ENCODE measurements around the gene FARP1. TPM values are rescaled to one million over a fixed set of nuclear protein-coding genes. Genes with fewer than 3 reads are reported as not detected.
A peak's percentile ranks its signal among the peaks of the same experiment; 100 is the strongest.

FARP1 gene
- total and polyA plus RNA-seq, 2 of the 13 experiments (the other 11 are each of a cell fraction or from before 2014, with no cell fraction given), result 70.6 to 126 TPM

GRCh38 chr13:98173431-98174152 is 30.7 kb downstream of the FARP1 start (continued):
- TF ChIP-seq GLI4 (CRISPR knock-in tag; IDR thresholded peaks at IDR 0.05; ENCODE audit: borderline replicate concordance), result no peak; the same call in 1 of the 2 replicates
- TF ChIP-seq STAT6 (CRISPR knock-in tag; IDR thresholded peaks at IDR 0.05; ENCODE audit: borderline replicate concordance), result 0 out of 2 replicates have a peak, but pooled peaks have one; percentile 67
- TF ChIP-seq, protein P1, sequence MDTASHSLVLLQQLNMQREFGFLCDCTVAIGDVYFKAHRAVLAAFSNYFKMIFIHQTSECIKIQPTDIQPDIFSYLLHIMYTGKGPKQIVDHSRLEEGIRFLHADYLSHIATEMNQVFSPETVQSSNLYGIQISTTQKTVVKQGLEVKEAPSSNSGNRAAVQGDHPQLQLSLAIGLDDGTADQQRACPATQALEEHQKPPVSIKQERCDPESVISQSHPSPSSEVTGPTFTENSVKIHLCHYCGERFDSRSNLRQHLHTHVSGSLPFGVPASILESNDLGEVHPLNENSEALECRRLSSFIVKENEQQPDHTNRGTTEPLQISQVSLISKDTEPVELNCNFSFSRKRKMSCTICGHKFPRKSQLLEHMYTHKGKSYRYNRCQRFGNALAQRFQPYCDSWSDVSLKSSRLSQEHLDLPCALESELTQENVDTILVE (CRISPR knock-in tag; IDR thresholded peaks at IDR 0.05), result peak; percentile 38; the same call in 1 of the 2 replicates
- TF ChIP-seq ZFP37 (CRISPR knock-in tag; IDR thresholded peaks at IDR 0.05; ENCODE audit: borderline replicate concordance), result no peak; the same call in 1 of the 2 replicates
- peak; percentile 65; the same call in 1 of the 2 replicates for TF ChIP-seq NCOR1 (IDR thresholded peaks at IDR 0.05; ENCODE audit: borderline replicate concordance, low read length)
- TF ChIP-seq RAD51 (IDR thresholded peaks at IDR 0.05; ENCODE audit: borderline replicate concordance), result no peak
- peak; percentile 26; the same call in 1 of the 2 replicates for TF ChIP-seq KMT2B (CRISPR knock-in tag; IDR thresholded peaks at IDR 0.05)
- peak; percentile 66; the same call in 1 of the 2 replicates for TF ChIP-seq ZBTB33 (CRISPR knock-in tag; IDR thresholded peaks at IDR 0.05)
- no peak for TF ChIP-seq ZNF234 (CRISPR knock-in tag; conservative IDR thresholded peaks at IDR 0.05)
- no peak for TF ChIP-seq U2AF1 (optimal IDR thresholded peaks at IDR 0.05; ENCODE audit: low read depth, low read length)
- TF ChIP-seq ZNF782 (CRISPR knock-in tag; IDR thresholded peaks at IDR 0.05; ENCODE audit: borderline replicate concordance), result no peak
- peak; percentile 53; the same call in 1 of the 2 replicates for TF ChIP-seq PITX1 (CRISPR knock-in tag; IDR thresholded peaks at IDR 0.05)
- TF ChIP-seq ERF (CRISPR knock-in tag; IDR thresholded peaks at IDR 0.05), result no peak
- no peak for TF ChIP-seq FIP1L1 (IDR thresholded peaks at IDR 0.05; ENCODE audit: borderline replicate concordance, insufficient read depth, low read depth, low read length)
- TF ChIP-seq NR2C2 (CRISPR knock-in tag; IDR thresholded peaks at IDR 0.05; ENCODE audit: borderline replicate concordance), result peak; percentile 81
- TF ChIP-seq, protein P2, sequence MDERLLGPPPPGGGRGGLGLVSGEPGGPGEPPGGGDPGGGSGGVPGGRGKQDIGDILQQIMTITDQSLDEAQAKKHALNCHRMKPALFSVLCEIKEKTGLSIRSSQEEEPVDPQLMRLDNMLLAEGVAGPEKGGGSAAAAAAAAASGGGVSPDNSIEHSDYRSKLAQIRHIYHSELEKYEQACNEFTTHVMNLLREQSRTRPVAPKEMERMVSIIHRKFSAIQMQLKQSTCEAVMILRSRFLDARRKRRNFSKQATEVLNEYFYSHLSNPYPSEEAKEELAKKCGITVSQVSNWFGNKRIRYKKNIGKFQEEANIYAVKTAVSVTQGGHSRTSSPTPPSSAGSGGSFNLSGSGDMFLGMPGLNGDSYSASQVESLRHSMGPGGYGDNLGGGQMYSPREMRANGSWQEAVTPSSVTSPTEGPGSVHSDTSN (CRISPR knock-in tag; IDR thresholded peaks at IDR 0.05), result no peak

Measured in HepG2 (cell line).